Tibial artery (tissue), 4 donors: Measurements from ENCODE around the gene NFAM1.

Source experiments
- DNase-seq, 2 donors: peaks; one replicate each; pipeline ENCODE4 v3.0.0-alpha.2; 2019
- H3K27ac ChIP-seq, 2 donors: fragments of 200-600 bp; sonication (generic) in 1 of 2; 1 replicate in 1 of 2; 2 replicates in 1 of 2; pipeline ENCODE4 v1.5.1; 2018 to 2019; ENCODE audit warnings: mild to moderate bottlenecking in 1 of 2
- H3K27me3 ChIP-seq, 2 donors: fragments of 200-600 bp; sonication (generic) in 1 of 2; one replicate each; pipeline versions ENCODE4 v1.5.1 to v1.6.0; 2016 to 2019
- H3K36me3 ChIP-seq, 3 donors: fragments of 200-600 bp; sonication (generic) in 2 of 3; one replicate each; pipeline ENCODE4 v1.5.1; 2016 to 2019; ENCODE audit warnings: mild to moderate bottlenecking in 2 of 3
- H3K4me1 ChIP-seq, 4 donors: fragments of 200-600 bp; sonication (generic) in 2 of 4; 1 replicate in 3 of 4; 2 replicates in 1 of 4; pipeline ENCODE4 v1.5.1; 2016 to 2019
- H3K4me3 ChIP-seq, 2 donors: fragments of 200-600 bp; sonication (generic) in 1 of 2; 1 replicate in 1 of 2; 2 replicates in 1 of 2; pipeline ENCODE4 v1.5.1; 2018 to 2019; ENCODE audit warnings: mild to moderate bottlenecking in 2 of 2
- H3K9me3 ChIP-seq, 3 donors: fragments of 200-600 bp; sonication (generic) in 1 of 3; one replicate each; pipeline ENCODE4 v1.5.1; 2016 to 2019
- CTCF ChIP-seq, 2 experiments: fragments of 200-600 bp in 1 of 2; fragments of 450-650 bp in 1 of 2; IDR thresholded peaks; one replicate each; pipeline ENCODE4 v1.5.1; 2017 to 2019; ENCODE audit warnings: antibody characterized with exemption in 2 of 2, mild to moderate bottlenecking in 1 of 2, moderate library complexity in 1 of 2
- intact Hi-C: fragments of 100-400 bp; cut with DNase I; formaldehyde crosslinking; loops from one replicate; pipeline ENCODE4 v1.15.0; 2023; ENCODE audit warnings: low total_unique reads

NFAM1 gene

GRCh38 chr22:42353883-42354727 is 78.1 kb downstream of the NFAM1 start:
- H3K9me3 ChIP-seq, result no peaks in the 10 kb centered on the region
- intact Hi-C loops, result no loop called here
- H3K4me3 ChIP-seq, result no peak overlapping the region
- H3K36me3 ChIP-seq, result no peaks in the 10 kb centered on the region
- H3K27me3 ChIP-seq, result peaks cover 0 to 6% of the 10 kb centered on the region in 2 donors
- no peak overlapping the region for H3K27ac ChIP-seq
- no peak for TF ChIP-seq CTCF (IDR thresholded peaks at IDR 0.05)
- no peak for DNase-seq
- peaks cover 0 to 8% (median 0%) of the 10 kb centered on the region in 4 donors for H3K4me1 ChIP-seq

- TF ChIP-seq CTCF (IDR thresholded peaks at IDR 0.05), result no peak
- Histone ChIP-seq H3K27me3 (no peaks in the 10 kb centered on the region), H3K9me3 (no peaks in the 10 kb centered on the region), H3K4me3 (no peak overlapping the region), H3K27ac (no peak overlapping the region), H3K36me3 (no peaks in the 10 kb centered on the region), H3K4me1 (peaks cover 0 to 5% (median 0%) of the 10 kb centered on the region in 4 donors)
- DNase-seq, result no peak
- intact Hi-C loops, result no loop called here
Measured at GRCh38 chr22:42350373-42350772, 81.8 kb downstream of the NFAM1 start.

GRCh38 chr22:42347281-42347824 is 84.8 kb downstream of the NFAM1 start:
- no peaks in the 10 kb centered on the region for H3K9me3 ChIP-seq
- no peak for TF ChIP-seq CTCF (IDR thresholded peaks at IDR 0.05)
- DNase-seq, result no peak
- intact Hi-C loops, result loop anchor here (10.0 kb wide), 1 partner anchor 263 kb away; no protein-coding TSS in a partner anchor
- H3K4me1 ChIP-seq, result peaks cover 0 to 18% (median 9%) of the 10 kb centered on the region in 4 donors
- H3K36me3 ChIP-seq, result no peaks in the 10 kb centered on the region
- H3K27ac ChIP-seq, result no peak overlapping the region
- H3K4me3 ChIP-seq, result no peak overlapping the region
- no peaks in the 10 kb centered on the region for H3K27me3 ChIP-seq

GRCh38 chr22:42346722-42347121 is 85.5 kb downstream of the NFAM1 start:
- no peak for DNase-seq
- H3K4me3 ChIP-seq, result no peak overlapping the region
- intact Hi-C loops, result loop anchor here (10.0 kb wide), 1 partner anchor 262 kb away; no protein-coding TSS in a partner anchor
- no peaks in the 10 kb centered on the region for H3K9me3 ChIP-seq
- H3K27me3 ChIP-seq, result no peaks in the 10 kb centered on the region
- no peaks in the 10 kb centered on the region for H3K36me3 ChIP-seq
- H3K27ac ChIP-seq, result no peak overlapping the region
- H3K4me1 ChIP-seq, result peaks cover 0 to 18% (median 9%) of the 10 kb centered on the region in 4 donors
- no peak for TF ChIP-seq CTCF (IDR thresholded peaks at IDR 0.05)

GRCh38 chr22:42345458-42345857 is 86.7 kb downstream of the NFAM1 start:
- Histone ChIP-seq H3K4me3 (no peak overlapping the region), H3K36me3 (no peaks in the 10 kb centered on the region), H3K4me1 (peaks cover 0 to 18% (median 9%) of the 10 kb centered on the region in 4 donors), H3K27ac (no peak overlapping the region), H3K27me3 (peaks cover 0 to 6% of the 10 kb centered on the region in 2 donors), H3K9me3 (no peaks in the 10 kb centered on the region)
- intact Hi-C loops, result loop anchor here (10.0 kb wide), 1 partner anchor 261 kb away; no protein-coding TSS in a partner anchor
- no peak for TF ChIP-seq CTCF (IDR thresholded peaks at IDR 0.05)
- no peak for DNase-seq
